Epithelial cell of proximal tubule (primary cell): ENCODE data around the gene DCST2. TPM values are rescaled to one million over a fixed set of nuclear protein-coding genes. Genes with fewer than 3 reads are reported as not detected.

Source experiments
- DNase-seq: peaks from one replicate; pipeline ENCODE4 v3.0.0-alpha.2; 2011; ENCODE audit warnings: low read depth
- H3K4me3 ChIP-seq: 2 replicates; pipeline ENCODE4 v1.5.1; 2011; ENCODE audit warnings: low read depth, mild to moderate bottlenecking, low read length
- CTCF ChIP-seq: conservative IDR thresholded peaks from 2 replicates; pipeline ENCODE4 v1.5.1; 2012; ENCODE audit warnings: low read depth, mild to moderate bottlenecking, low read length
- total RNA-seq: library from RNA; depleted of rRNA; stranded (reverse); fragments of >200 nt; gene quantifications from 2 replicates; pipeline ENCODE4 v1.2.3, GENCODE V29; 2015

The DCST2 gene
- total RNA-seq, 1 donor from 2014 or later = 0.12 TPM

DNA sequence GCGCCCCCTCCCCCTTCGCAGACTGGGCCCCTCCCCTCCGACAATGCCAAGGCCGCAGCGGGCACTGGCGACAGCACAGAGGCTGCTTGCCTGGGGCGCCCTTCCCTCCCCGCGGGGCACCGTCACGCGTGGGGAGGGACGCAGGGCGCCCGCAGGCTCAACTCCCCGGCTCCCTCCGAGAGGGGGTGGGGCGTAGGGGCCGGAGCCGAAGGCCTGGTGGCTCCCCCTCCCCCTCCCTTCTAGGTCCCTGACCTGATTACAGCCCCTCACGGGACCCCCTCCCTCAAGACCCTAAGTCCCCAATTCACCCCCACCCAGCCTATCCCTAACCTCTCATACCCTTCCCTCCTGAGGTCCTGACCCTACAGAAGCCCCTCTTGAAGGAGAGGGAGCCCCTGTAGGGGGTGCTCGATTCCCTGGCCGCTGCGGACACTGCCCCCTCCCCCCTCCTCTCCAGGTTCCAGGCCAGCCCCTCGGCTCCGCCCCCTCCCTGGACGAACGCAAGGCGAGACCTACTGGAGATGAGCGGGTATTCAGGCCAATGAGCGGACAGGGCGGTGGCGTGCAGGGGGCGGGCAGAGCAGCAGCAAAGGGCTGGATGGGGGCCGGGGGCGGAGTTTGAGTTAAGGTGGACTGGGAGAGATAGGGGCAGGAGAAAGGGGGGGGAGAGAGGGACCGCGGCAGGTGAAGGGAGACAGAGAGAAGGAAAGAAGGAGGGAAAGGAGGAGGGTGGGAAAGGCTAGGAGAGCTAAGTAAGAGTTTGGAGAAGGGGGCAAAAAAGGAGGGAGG is 31.7 kb downstream of the DCST2 start:
- peak; percentile 61 for TF ChIP-seq CTCF
- H3K4me3 ChIP-seq = peak overlapping the region; percentile 74
- peak; percentile 80 for DNase-seq

DNA sequence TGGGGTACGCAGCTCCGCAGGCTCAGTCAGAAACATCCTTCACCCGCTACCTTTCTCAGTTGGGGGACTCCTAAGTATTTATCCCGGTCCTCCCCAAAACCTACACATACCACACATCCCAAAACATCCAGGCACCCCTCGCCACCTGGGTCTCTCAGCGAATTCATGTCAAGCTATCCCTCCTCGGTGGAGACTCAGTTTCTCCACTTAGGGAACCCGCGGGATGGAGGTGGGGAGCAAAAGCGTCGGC is 32.2 kb downstream of the DCST2 start:
- peak overlapping the region; percentile 74 for H3K4me3 ChIP-seq
- TF ChIP-seq CTCF = no peak
- DNase-seq = no peak

- peak overlapping the region; percentile 74 for H3K4me3 ChIP-seq
- TF ChIP-seq CTCF = no peak
- no peak for DNase-seq
These were observed 32.7 kb downstream of the DCST2 start for GRCh38 chr1:155000726-155001424.

DNA sequence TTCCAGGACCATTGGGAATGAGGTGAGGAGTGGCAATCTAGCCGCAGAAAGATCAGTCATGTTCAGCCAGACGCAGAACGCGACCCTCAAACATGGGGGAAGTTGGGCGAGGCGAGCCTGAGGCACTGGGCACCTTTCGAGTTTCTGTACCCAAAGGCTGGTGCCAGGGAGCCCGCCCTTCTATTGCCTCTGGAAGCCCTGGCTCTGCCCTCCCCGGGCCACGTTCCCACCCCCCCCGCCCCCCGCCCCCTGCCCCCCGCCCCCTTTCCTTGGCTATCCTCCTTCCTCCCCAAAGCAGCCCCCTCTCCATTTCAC is 33.2 kb downstream of the DCST2 start:
- H3K4me3 ChIP-seq = peak overlapping the region; percentile 74
- DNase-seq = no peak
- no peak for TF ChIP-seq CTCF

GRCh38 chr1:154999571-155000410 is 33.8 kb downstream of the DCST2 start:
- DNase-seq = no peak

More at GRCh38 chr1:154999571-155000410, 33.8 kb downstream of the DCST2 start:
- no peak for TF ChIP-seq CTCF
- H3K4me3 ChIP-seq = peak overlapping the region; percentile 74
